Nephron (organoid): ENCODE data around the gene PFDN4.

Experiments
- H3K27ac Mint-ChIP-seq, 3 experiments: 2 replicates each; pipeline ENCODE4 v1.8.0; 2020; ENCODE audit warnings: mixed read lengths in 3 of 3, mild to moderate bottlenecking in 2 of 3, moderate library complexity in 1 of 3
- H3K27me3 Mint-ChIP-seq: 2 replicates; pipeline ENCODE4 v1.8.0; 2021; ENCODE audit warnings: low read depth, mild to moderate bottlenecking, moderate library complexity, mixed read lengths
- H3K36me3 Mint-ChIP-seq: 2 replicates; pipeline ENCODE4 v1.8.0; 2020; ENCODE audit warnings: low read depth, mixed read lengths
- H3K4me1 Mint-ChIP-seq: 2 replicates; pipeline ENCODE4 v1.8.0; 2020; ENCODE audit warnings: mixed read lengths
- H3K4me3 Mint-ChIP-seq, 3 experiments: 2 replicates each; pipeline ENCODE4 v1.8.0; 2020; ENCODE audit warnings: mild to moderate bottlenecking in 3 of 3, mixed read lengths in 3 of 3, moderate library complexity in 2 of 3
- H3K9me3 Mint-ChIP-seq: 2 replicates; pipeline ENCODE4 v1.8.0; 2020; ENCODE audit warnings: mixed read lengths
- TF ChIP-seq, protein P1 (sequence below), 3 experiments: fragments of 200-600 bp; sonication (generic); IDR thresholded peaks; one replicate each; pipeline ENCODE4 v1.5.0; 2021; ENCODE audit warnings: antibody characterized with exemption in 3 of 3; ENCODE audit not compliant: unreplicated experiment in 3 of 3

Gene PFDN4

DNA sequence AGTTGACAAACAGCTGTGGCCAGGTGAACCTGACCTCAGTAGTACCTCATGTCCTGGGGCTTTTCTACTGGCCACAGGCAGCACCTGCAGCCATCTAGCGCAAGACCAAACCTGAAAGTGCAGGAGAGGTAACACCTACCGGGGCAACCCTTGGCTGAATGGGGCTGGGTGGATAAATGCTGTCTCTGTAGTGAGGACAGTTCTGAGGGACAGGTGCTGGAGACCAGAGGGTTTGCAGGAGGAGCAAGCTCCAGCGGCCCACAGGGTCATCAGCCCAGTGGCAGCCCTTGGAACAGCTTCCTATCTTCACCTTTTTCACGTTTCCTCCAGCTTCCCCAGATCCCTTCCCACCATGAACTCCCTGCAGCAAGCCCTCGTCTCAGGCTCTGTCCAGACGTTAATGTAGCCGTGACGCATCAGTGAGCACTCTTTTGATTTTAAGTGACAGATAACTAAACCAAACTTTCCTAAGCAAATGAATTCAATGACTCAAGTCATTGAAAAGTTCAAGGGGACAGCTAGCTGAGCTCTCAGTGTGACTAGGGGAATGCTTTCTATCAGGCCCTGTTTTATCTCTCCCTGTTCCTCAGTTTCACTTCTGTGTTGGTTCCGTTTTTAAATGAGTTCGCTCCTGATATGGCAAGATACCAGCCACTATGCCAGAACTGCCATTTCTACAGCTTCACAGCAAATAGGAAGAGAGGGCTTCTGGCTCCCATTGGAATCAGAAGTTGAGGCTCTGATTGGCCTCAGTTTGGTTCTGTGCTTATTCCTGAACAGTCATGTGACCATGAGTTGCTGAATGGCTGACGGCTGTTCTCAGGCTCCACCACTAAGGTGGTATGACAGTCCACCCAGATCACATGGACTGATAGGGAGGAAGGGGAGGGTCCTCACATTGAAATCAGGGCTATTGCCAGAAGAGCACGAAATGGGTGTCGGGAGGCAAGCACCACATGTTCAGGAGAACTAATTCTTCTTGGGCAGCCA lies 12.1 kb upstream of the PFDN4 start:
- TF ChIP-seq, protein P1, sequence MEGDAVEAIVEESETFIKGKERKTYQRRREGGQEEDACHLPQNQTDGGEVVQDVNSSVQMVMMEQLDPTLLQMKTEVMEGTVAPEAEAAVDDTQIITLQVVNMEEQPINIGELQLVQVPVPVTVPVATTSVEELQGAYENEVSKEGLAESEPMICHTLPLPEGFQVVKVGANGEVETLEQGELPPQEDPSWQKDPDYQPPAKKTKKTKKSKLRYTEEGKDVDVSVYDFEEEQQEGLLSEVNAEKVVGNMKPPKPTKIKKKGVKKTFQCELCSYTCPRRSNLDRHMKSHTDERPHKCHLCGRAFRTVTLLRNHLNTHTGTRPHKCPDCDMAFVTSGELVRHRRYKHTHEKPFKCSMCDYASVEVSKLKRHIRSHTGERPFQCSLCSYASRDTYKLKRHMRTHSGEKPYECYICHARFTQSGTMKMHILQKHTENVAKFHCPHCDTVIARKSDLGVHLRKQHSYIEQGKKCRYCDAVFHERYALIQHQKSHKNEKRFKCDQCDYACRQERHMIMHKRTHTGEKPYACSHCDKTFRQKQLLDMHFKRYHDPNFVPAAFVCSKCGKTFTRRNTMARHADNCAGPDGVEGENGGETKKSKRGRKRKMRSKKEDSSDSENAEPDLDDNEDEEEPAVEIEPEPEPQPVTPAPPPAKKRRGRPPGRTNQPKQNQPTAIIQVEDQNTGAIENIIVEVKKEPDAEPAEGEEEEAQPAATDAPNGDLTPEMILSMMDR (IDR thresholded peaks at IDR 0.05; ENCODE audit: unreplicated experiment in 3 of 3) = no peak
- H3K36me3 Mint-ChIP-seq = no peaks in the 10 kb centered on the region
- peak overlapping the region in 1 of 3 experiments; percentile 37 for H3K27ac Mint-ChIP-seq

GRCh38 chr20:54197621-54198604 lies 10.0 kb upstream of the PFDN4 start:
- Mint-ChIP-seq H3K27ac (no peak overlapping the region), H3K36me3 (no peaks in the 10 kb centered on the region), H3K27me3 (peaks cover 9% of the 10 kb centered on the region), H3K4me1 (peaks cover 9% of the 10 kb centered on the region), H3K9me3 (no peaks in the 10 kb centered on the region), H3K4me3 (no peak overlapping the region)
- TF ChIP-seq, protein P1 (IDR thresholded peaks at IDR 0.05; ENCODE audit: unreplicated experiment in 3 of 3) = peak in 1 of 3 experiments; percentile 21

More for the DNA sequence above, 12.1 kb upstream of the PFDN4 start:
- Mint-ChIP-seq H3K27me3 (peaks cover 15% of the 10 kb centered on the region), H3K9me3 (no peaks in the 10 kb centered on the region), H3K4me1 (peaks cover 9% of the 10 kb centered on the region), H3K4me3 (no peak overlapping the region)

DNA sequence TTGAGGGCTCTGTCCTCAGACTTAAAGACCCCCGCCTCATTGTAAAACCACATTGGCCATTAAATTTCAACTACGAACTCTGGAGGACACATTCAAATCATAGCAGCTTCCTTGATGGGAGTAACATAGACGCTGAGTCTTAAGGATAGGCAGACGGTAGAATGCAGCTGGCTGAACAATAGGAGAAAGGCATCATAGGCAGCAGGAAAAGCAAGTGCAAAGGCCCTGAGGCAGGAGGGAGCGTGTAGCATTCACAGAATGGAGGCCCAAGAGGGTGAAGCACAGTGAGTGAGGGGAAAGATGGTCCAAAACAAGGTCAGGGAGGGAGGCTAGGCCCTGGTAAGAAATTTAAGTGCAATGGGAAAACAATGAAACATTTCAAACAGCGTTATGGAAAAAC lies 8.6 kb upstream of the PFDN4 start:
- H3K27me3 Mint-ChIP-seq = peaks cover 4% of the 10 kb centered on the region
- H3K4me1 Mint-ChIP-seq = peaks cover 9% of the 10 kb centered on the region
- no peaks in the 10 kb centered on the region for H3K9me3 Mint-ChIP-seq
- no peak overlapping the region for H3K27ac Mint-ChIP-seq
- no peak overlapping the region for H3K4me3 Mint-ChIP-seq
- TF ChIP-seq, protein P1 (IDR thresholded peaks at IDR 0.05; ENCODE audit: unreplicated experiment in 3 of 3) = no peak
- no peaks in the 10 kb centered on the region for H3K36me3 Mint-ChIP-seq

DNA sequence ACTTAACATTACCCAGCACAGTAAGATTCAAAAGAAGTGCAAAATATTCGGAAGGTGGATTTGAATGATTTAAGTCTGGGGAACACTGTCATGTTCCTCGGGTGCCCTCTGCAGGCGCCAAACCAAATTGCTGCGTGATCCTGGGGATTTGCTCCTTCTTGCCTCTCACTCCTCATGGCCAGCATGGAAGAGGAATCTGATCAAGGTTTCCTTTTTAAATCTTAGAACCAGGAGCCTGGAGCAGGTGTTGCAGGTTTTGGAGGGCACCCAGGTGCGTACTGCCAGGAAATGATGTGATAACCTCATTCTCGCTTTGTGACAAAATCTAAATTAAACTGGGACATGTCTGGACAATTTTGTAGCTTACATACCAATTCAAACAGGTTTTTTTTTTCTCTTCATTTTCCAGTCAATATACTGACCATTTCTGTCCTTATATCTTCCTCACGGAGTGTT lies 8.1 kb upstream of the PFDN4 start:
- peaks cover 8% of the 10 kb centered on the region for H3K4me1 Mint-ChIP-seq

DNA sequence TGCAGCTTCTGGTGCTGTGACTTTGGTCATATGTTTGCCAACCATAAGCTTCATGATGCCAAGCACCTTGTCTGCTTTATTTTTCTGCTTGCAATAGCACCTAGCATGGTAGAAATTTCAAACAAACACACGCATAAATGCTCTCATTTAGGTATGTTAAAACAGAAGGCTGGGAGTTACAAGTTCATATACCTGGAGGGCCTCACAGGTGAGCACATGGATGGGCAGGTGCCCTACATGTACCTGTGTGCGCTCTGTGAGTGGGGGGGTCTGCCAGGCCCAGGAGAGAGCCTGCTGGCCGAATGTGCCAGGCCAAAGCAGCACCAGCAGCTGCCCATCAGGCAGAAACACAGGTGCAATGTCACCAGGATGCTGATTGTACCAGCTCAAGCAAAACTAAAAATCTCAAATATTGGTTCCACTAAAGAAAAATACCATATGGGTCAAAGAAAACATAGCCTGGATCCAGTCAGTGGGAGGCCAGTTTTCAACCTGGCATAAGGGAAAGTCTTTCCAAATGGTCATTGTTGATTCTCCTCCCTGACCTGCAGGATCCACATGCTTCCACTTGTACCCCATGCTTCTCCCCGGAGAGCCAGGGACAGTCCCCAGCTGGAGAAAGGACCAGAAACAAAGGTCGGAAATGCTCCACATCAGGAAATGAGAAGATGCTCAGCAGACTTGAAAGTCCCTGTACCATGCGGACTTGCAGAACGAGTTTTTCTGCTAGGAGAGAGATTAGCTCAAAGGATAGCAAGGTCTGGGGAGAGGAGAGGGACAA lies 7.2 kb upstream of the PFDN4 start:
- Mint-ChIP-seq H3K27ac (no peak overlapping the region), H3K4me1 (no peaks in the 10 kb centered on the region), H3K27me3 (peaks cover 4% of the 10 kb centered on the region), H3K4me3 (no peak overlapping the region), H3K36me3 (no peaks in the 10 kb centered on the region), H3K9me3 (no peaks in the 10 kb centered on the region)
- TF ChIP-seq, protein P1 (IDR thresholded peaks at IDR 0.05; ENCODE audit: unreplicated experiment in 3 of 3) = no peak

More for the DNA sequence above, 8.1 kb upstream of the PFDN4 start:
- Mint-ChIP-seq H3K4me3 (no peak overlapping the region), H3K36me3 (no peaks in the 10 kb centered on the region), H3K27me3 (peaks cover 4% of the 10 kb centered on the region), H3K27ac (no peak overlapping the region), H3K9me3 (no peaks in the 10 kb centered on the region)
- TF ChIP-seq, protein P1 (IDR thresholded peaks at IDR 0.05; ENCODE audit: unreplicated experiment in 3 of 3) = peak; percentile 88 to 93 (median 91)
